Endodermal cell (in vitro differentiated cells): ENCODE results near the gene ARMH3. TPM values are rescaled to one million over a fixed set of nuclear protein-coding genes. Genes with fewer than 3 reads are reported as not detected.

Experiments used
- DNase-seq: peaks from one replicate; pipeline ENCODE4 v3.0.0-alpha.2; 2017
- H3K27ac ChIP-seq: 2 replicates; pipeline ENCODE4 v1.5.1; 2013; ENCODE audit warnings: mild to moderate bottlenecking, low read depth, low read length, moderate library complexity
- H3K27me3 ChIP-seq: 2 replicates; pipeline ENCODE4 v1.6.1; 2013; ENCODE audit warnings: mild to moderate bottlenecking, low read length, moderate library complexity; ENCODE audit not compliant: insufficient read depth, control insufficient read depth, poor library complexity, severe bottlenecking
- H3K36me3 ChIP-seq: 2 replicates; pipeline ENCODE4 v1.7.0; 2013; ENCODE audit warnings: mild to moderate bottlenecking, low read length, moderate library complexity; ENCODE audit not compliant: control insufficient read depth, insufficient read depth
- H3K4me1 ChIP-seq: one replicate; pipeline ENCODE4 v1.7.0; 2013; ENCODE audit warnings: low read length; ENCODE audit not compliant: control insufficient read depth, insufficient read depth
- H3K4me3 ChIP-seq: 2 replicates; pipeline ENCODE4 v1.5.1; 2013; ENCODE audit warnings: mild to moderate bottlenecking, low read length, moderate library complexity
- H3K9ac ChIP-seq: 2 replicates; pipeline ENCODE4 v1.6.1; 2013; ENCODE audit warnings: mild to moderate bottlenecking, low read length, moderate library complexity; ENCODE audit not compliant: poor library complexity, severe bottlenecking; ENCODE audit errors: extremely low read depth
- H3K9me3 ChIP-seq: 2 replicates; pipeline ENCODE4 v1.6.1; 2013; ENCODE audit warnings: mild to moderate bottlenecking, low read length, moderate library complexity; ENCODE audit not compliant: control insufficient read depth
- H3K27ac Mint-ChIP-seq: 2 replicates; pipeline ENCODE4 v1.8.0; 2020; ENCODE audit warnings: mixed read lengths
- H3K27me3 Mint-ChIP-seq: 2 replicates; pipeline ENCODE4 v1.8.0; 2021; ENCODE audit warnings: mild to moderate bottlenecking, mixed read lengths; ENCODE audit not compliant: insufficient read depth
- H3K36me3 Mint-ChIP-seq: 2 replicates; pipeline ENCODE4 v1.8.0; 2020; ENCODE audit warnings: low read depth, mixed read lengths
- H3K4me1 Mint-ChIP-seq: 2 replicates; pipeline ENCODE4 v1.8.0; 2020; ENCODE audit warnings: mixed read lengths
- H3K4me3 Mint-ChIP-seq: 2 replicates; pipeline ENCODE4 v1.8.0; 2020; ENCODE audit warnings: mild to moderate bottlenecking, moderate library complexity, mixed read lengths
- H3K9me3 Mint-ChIP-seq: 2 replicates; pipeline ENCODE4 v1.8.0; 2020; ENCODE audit warnings: mild to moderate bottlenecking, mixed read lengths
- WGBS, 2 experiments: methylation state at CpG; one replicate each; pipeline versions ENCODE4 v1.1.5 to v1.1.7; 2013; ENCODE audit warnings: missing lambda C conversion rate in 2 of 2, mixed read lengths in 1 of 2; ENCODE audit not compliant: insufficient coverage in 1 of 2, insufficient read length in 1 of 2; 5-methylcytosine and 5-hydroxymethylcytosine counted together
- total RNA-seq, 2 donors: library from RNA; stranded (reverse); fragmentation: NEBNext Ultra II Directional in 1 of 2; extraction: Animal tissue kit (Norgen Biotek cat#: 25700) in 1 of 2; gene quantifications; 2 replicates in 1 of 2; 3 replicates in 1 of 2; pipeline ENCODE4 v1.2.1, GENCODE V29; 2021
- TF ChIP-seq, protein P1 (sequence below): fragments of 200-600 bp; sonication (generic); conservative IDR thresholded peaks from 2 replicates; pipeline ENCODE4 v1.5.0; 2021; ENCODE audit warnings: antibody characterized with exemption, mild to moderate bottlenecking

Gene ARMH3
- total RNA-seq, 2 donors from 2014 or later = 18.0 to 19.7 TPM

GRCh38 chr10:101857802-101858476 lies 198.0 kb downstream of the ARMH3 start:
- Mint-ChIP-seq H3K9me3 (peaks cover 18% of the 10 kb centered on the region), H3K4me3 (no peak overlapping the region), H3K27ac (no peak overlapping the region), H3K27me3 (no peaks in the 10 kb centered on the region), H3K4me1 (no peaks in the 10 kb centered on the region), H3K36me3 (peaks cover 19% of the 10 kb centered on the region)
- H3K9ac ChIP-seq = no peak overlapping the region
- H3K36me3 ChIP-seq = no peaks in the 10 kb centered on the region
- H3K9me3 ChIP-seq = peaks cover 18% of the 10 kb centered on the region
- H3K4me1 ChIP-seq = no peaks in the 10 kb centered on the region
- TF ChIP-seq, protein P1, sequence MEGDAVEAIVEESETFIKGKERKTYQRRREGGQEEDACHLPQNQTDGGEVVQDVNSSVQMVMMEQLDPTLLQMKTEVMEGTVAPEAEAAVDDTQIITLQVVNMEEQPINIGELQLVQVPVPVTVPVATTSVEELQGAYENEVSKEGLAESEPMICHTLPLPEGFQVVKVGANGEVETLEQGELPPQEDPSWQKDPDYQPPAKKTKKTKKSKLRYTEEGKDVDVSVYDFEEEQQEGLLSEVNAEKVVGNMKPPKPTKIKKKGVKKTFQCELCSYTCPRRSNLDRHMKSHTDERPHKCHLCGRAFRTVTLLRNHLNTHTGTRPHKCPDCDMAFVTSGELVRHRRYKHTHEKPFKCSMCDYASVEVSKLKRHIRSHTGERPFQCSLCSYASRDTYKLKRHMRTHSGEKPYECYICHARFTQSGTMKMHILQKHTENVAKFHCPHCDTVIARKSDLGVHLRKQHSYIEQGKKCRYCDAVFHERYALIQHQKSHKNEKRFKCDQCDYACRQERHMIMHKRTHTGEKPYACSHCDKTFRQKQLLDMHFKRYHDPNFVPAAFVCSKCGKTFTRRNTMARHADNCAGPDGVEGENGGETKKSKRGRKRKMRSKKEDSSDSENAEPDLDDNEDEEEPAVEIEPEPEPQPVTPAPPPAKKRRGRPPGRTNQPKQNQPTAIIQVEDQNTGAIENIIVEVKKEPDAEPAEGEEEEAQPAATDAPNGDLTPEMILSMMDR = no peak
- H3K27me3 ChIP-seq = no peaks in the 10 kb centered on the region
- H3K4me3 ChIP-seq = no peak overlapping the region
- no peak for DNase-seq
- 43% methylated on average over 1 of the region's 1 CpG; no CpG with 5 or more reads in 1 of the 2 experiments for WGBS, 2 experiments
- H3K27ac ChIP-seq = no peak overlapping the region

- peaks cover 13% of the 10 kb centered on the region for H3K36me3 Mint-ChIP-seq
- TF ChIP-seq, protein P1 = no peak
- no peaks in the 10 kb centered on the region for H3K36me3 ChIP-seq
- H3K27ac Mint-ChIP-seq = no peak overlapping the region
- no peak overlapping the region for H3K4me3 Mint-ChIP-seq
- no peaks in the 10 kb centered on the region for H3K4me1 ChIP-seq
- H3K9me3 Mint-ChIP-seq = peaks cover 13% of the 10 kb centered on the region
- H3K4me1 Mint-ChIP-seq = no peaks in the 10 kb centered on the region
- no peak overlapping the region for H3K4me3 ChIP-seq
- H3K9me3 ChIP-seq = peaks cover 13% of the 10 kb centered on the region
- DNase-seq = no peak
- H3K27me3 ChIP-seq = no peaks in the 10 kb centered on the region
- no peaks in the 10 kb centered on the region for H3K27me3 Mint-ChIP-seq
- H3K27ac ChIP-seq = no peak overlapping the region
- H3K9ac ChIP-seq = no peak overlapping the region
These were observed 199.3 kb downstream of the ARMH3 start for GRCh38 chr10:101856626-101857025.

DNA sequence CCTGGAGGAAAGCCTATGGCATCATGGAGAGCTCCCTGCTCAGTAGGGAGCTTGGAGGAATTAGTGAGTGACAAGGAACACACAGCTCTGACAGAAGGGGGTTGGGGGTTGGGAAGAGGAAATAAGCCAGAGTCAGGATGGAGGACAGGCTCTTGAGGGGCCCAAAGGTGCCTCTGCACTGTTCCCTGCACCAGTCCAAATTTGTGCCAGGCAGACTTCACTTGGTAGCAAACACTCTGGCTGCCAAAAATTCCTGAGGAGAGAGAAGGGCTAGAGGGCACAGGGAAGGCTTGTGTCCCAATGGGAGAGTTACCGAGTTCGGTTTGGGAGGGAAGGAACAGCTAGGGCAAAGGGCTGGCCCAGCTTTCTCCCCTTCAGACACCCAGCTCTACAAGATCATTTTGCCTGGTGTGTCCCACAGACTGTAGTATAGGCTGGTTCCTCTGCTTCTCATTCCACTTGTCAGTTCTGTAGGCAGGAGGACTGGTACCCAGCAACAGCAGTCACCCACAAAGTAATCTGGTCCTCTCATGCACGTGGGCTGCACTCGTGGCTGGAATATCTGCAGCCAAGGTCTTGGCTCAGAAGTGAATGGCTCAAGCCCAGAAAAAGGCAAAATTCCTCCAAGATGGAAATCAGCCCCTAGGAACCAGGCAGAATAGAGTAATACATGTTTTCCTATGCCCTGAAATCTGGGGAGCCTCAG lies 204.4 kb downstream of the ARMH3 start:
- 93 to 94% methylated on average over 2 to 4 of the region's 4 CpGs for WGBS, 2 experiments
- no peaks in the 10 kb centered on the region for H3K27me3 ChIP-seq
- Mint-ChIP-seq H3K27ac (no peak overlapping the region), H3K9me3 (no peaks in the 10 kb centered on the region), H3K4me1 (peaks cover 32% of the 10 kb centered on the region), H3K4me3 (no peak overlapping the region), H3K36me3 (peaks cover 3% of the 10 kb centered on the region), H3K27me3 (no peaks in the 10 kb centered on the region)
- no peak overlapping the region for H3K4me3 ChIP-seq
- DNase-seq = no peak
- H3K36me3 ChIP-seq = no peaks in the 10 kb centered on the region
- H3K9me3 ChIP-seq = no peaks in the 10 kb centered on the region
- H3K4me1 ChIP-seq = no peaks in the 10 kb centered on the region
- H3K27ac ChIP-seq = no peak overlapping the region
- TF ChIP-seq, protein P1 = no peak
- H3K9ac ChIP-seq = no peak overlapping the region
